Measurements from ENCODE around the gene PRDX6. TPM values are rescaled to one million over a fixed set of nuclear protein-coding genes. Genes with fewer than 3 reads are reported as not detected.

The PRDX6 gene
- total and polyA plus RNA-seq, 10 of the 15 experiments (the other 5 are each of a cell fraction or from before 2014, with no cell fraction given): 70.7 to 230 (median 138) TPM

DNA sequence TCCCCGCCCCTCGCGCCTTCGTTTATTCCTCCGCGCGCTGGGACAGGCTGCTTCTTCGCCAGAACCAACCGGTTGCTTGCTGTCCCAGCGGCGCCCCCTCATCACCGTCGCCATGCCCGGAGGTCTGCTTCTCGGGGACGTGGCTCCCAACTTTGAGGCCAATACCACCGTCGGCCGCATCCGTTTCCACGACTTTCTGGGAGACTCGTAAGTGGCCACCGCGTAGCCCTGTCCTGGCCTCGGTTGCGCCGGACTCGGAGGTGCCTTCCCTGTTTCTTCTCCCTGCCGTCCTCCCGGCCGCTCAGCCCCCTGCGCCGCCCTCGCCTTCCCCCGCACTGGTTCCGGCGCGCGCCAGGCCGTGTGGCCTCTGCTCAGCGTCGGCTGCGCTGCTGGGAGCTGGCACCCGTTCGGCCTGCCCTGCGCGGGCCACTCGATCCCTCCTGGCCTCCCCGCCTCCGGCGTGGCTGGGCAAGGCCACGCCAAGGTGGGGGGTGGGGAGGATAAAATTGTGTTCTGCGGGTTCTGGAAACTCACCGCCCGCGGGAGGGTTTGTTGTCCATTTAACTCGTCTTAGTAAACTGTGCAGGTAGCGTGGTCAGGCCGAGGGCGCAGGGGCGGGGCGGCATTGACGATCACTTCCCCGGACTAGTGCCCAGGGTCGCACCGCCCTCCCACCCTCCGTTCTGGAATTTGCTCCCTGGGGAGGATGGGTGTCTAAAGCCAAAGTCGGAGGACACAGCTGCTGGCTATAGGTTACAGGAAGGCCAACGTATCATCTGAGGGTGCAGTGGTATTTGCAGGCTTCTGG lies at the start of gene PRDX6 (continued):
- TF ChIP-seq, protein P1, sequence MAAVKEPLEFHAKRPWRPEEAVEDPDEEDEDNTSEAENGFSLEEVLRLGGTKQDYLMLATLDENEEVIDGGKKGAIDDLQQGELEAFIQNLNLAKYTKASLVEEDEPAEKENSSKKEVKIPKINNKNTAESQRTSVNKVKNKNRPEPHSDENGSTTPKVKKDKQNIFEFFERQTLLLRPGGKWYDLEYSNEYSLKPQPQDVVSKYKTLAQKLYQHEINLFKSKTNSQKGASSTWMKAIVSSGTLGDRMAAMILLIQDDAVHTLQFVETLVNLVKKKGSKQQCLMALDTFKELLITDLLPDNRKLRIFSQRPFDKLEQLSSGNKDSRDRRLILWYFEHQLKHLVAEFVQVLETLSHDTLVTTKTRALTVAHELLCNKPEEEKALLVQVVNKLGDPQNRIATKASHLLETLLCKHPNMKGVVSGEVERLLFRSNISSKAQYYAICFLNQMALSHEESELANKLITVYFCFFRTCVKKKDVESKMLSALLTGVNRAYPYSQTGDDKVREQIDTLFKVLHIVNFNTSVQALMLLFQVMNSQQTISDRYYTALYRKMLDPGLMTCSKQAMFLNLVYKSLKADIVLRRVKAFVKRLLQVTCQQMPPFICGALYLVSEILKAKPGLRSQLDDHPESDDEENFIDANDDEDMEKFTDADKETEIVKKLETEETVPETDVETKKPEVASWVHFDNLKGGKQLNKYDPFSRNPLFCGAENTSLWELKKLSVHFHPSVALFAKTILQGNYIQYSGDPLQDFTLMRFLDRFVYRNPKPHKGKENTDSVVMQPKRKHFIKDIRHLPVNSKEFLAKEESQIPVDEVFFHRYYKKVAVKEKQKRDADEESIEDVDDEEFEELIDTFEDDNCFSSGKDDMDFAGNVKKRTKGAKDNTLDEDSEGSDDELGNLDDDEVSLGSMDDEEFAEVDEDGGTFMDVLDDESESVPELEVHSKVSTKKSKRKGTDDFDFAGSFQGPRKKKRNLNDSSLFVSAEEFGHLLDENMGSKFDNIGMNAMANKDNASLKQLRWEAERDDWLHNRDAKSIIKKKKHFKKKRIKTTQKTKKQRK (IDR thresholded peaks at IDR 0.05; ENCODE audit: low read depth, low read length): no peak
- TF ChIP-seq NFXL1 (IDR thresholded peaks at IDR 0.05; ENCODE audit: borderline replicate concordance) (no peak), POLR2AphosphoS2 (IDR thresholded peaks at IDR 0.05; ENCODE audit: low read depth, low read length) (no peak; the same call in 1 of the 2 replicates), ZBED1 (IDR thresholded peaks at IDR 0.05; ENCODE audit: borderline replicate concordance) (no peak), SPI1 (IDR thresholded peaks at IDR 0.05; ENCODE audit: borderline replicate concordance, insufficient read depth, low read depth, low read length) (no peak), DPF2 (IDR thresholded peaks at IDR 0.05) (0 out of 2 replicates have a peak, but pooled peaks have one; percentile 14), HDGF (IDR thresholded peaks at IDR 0.05) (no peak), CREM (IDR thresholded peaks at IDR 0.05; ENCODE audit: low read depth) (no peak; the same call in 1 of the 2 replicates), JUNB (IDR thresholded peaks at IDR 0.05) (no peak), ZNF217 (IDR thresholded peaks at IDR 0.05) (no peak)
- TF ChIP-seq, protein P2, sequence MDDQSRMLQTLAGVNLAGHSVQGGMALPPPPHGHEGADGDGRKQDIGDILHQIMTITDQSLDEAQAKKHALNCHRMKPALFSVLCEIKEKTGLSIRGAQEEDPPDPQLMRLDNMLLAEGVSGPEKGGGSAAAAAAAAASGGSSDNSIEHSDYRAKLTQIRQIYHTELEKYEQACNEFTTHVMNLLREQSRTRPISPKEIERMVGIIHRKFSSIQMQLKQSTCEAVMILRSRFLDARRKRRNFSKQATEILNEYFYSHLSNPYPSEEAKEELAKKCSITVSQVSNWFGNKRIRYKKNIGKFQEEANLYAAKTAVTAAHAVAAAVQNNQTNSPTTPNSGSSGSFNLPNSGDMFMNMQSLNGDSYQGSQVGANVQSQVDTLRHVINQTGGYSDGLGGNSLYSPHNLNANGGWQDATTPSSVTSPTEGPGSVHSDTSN (IDR thresholded peaks at IDR 0.05; ENCODE audit: insufficient replicate concordance, low read depth, low read length): no peak
- TF ChIP-seq, protein P3, sequence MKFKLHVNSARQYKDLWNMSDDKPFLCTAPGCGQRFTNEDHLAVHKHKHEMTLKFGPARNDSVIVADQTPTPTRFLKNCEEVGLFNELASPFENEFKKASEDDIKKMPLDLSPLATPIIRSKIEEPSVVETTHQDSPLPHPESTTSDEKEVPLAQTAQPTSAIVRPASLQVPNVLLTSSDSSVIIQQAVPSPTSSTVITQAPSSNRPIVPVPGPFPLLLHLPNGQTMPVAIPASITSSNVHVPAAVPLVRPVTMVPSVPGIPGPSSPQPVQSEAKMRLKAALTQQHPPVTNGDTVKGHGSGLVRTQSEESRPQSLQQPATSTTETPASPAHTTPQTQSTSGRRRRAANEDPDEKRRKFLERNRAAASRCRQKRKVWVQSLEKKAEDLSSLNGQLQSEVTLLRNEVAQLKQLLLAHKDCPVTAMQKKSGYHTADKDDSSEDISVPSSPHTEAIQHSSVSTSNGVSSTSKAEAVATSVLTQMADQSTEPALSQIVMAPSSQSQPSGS (IDR thresholded peaks at IDR 0.05; ENCODE audit: low read length): no peak
- TF ChIP-seq, protein P4, sequence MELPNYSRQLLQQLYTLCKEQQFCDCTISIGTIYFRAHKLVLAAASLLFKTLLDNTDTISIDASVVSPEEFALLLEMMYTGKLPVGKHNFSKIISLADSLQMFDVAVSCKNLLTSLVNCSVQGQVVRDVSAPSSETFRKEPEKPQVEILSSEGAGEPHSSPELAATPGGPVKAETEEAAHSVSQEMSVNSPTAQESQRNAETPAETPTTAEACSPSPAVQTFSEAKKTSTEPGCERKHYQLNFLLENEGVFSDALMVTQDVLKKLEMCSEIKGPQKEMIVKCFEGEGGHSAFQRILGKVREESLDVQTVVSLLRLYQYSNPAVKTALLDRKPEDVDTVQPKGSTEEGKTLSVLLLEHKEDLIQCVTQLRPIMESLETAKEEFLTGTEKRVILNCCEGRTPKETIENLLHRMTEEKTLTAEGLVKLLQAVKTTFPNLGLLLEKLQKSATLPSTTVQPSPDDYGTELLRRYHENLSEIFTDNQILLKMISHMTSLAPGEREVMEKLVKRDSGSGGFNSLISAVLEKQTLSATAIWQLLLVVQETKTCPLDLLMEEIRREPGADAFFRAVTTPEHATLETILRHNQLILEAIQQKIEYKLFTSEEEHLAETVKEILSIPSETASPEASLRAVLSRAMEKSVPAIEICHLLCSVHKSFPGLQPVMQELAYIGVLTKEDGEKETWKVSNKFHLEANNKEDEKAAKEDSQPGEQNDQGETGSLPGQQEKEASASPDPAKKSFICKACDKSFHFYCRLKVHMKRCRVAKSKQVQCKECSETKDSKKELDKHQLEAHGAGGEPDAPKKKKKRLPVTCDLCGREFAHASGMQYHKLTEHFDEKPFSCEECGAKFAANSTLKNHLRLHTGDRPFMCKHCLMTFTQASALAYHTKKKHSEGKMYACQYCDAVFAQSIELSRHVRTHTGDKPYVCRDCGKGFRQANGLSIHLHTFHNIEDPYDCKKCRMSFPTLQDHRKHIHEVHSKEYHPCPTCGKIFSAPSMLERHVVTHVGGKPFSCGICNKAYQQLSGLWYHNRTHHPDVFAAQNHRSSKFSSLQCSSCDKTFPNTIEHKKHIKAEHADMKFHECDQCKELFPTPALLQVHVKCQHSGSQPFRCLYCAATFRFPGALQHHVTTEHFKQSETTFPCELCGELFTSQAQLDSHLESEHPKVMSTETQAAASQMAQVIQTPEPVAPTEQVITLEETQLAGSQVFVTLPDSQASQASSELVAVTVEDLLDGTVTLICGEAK (IDR thresholded peaks at IDR 0.05; ENCODE audit: borderline replicate concordance): no peak
- TF ChIP-seq, protein P5, sequence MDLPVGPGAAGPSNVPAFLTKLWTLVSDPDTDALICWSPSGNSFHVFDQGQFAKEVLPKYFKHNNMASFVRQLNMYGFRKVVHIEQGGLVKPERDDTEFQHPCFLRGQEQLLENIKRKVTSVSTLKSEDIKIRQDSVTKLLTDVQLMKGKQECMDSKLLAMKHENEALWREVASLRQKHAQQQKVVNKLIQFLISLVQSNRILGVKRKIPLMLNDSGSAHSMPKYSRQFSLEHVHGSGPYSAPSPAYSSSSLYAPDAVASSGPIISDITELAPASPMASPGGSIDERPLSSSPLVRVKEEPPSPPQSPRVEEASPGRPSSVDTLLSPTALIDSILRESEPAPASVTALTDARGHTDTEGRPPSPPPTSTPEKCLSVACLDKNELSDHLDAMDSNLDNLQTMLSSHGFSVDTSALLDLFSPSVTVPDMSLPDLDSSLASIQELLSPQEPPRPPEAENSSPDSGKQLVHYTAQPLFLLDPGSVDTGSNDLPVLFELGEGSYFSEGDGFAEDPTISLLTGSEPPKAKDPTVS (IDR thresholded peaks at IDR 0.05; ENCODE audit: low read depth, low read length): no peak
- TF ChIP-seq, protein P6, sequence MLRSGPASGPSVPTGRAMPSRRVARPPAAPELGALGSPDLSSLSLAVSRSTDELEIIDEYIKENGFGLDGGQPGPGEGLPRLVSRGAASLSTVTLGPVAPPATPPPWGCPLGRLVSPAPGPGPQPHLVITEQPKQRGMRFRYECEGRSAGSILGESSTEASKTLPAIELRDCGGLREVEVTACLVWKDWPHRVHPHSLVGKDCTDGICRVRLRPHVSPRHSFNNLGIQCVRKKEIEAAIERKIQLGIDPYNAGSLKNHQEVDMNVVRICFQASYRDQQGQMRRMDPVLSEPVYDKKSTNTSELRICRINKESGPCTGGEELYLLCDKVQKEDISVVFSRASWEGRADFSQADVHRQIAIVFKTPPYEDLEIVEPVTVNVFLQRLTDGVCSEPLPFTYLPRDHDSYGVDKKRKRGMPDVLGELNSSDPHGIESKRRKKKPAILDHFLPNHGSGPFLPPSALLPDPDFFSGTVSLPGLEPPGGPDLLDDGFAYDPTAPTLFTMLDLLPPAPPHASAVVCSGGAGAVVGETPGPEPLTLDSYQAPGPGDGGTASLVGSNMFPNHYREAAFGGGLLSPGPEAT (IDR thresholded peaks at IDR 0.05; ENCODE audit: low read depth): no peak
